CD4-positive, alpha-beta T cell treated with Interleukin-6 at 100 ng/mL for 8 hours (primary cell): ENCODE measurements around the gene TRAF3.
"Not testable (repeated sequence)": the region's sequence is repeated elsewhere in the genome, so short reads cannot be mapped to it uniquely, and the experiment has no call there.

Experiments used
- DNase-seq: peaks from one replicate; pipeline ENCODE4 v3.0.0-alpha.2; 2020; ENCODE audit warnings: mixed read lengths, low spot score

The TRAF3 gene

GRCh38 chr14:102807013-102807406 lies 29.8 kb downstream of the TRAF3 start:
- no peak for DNase-seq

DNA sequence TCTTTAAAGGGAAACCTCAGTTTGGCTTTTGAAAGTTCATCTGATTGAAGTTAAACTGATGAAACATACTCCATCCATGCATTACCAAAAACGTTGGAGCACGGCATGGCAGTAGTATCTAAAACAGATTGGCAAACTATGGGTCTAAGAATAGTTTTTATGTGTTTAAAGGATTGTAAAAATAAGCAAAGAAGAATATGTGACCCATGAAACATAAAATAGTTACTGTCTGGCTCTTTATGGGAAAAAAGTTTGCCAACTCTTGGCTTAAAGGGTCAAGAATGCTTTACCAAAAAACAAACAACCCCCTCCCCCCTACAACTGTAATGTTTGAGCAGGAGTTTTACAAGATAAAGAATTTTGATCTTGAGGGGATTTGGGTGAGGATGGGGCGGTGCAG lies 32.6 kb downstream of the TRAF3 start:
- no peak for DNase-seq

- no peak for DNase-seq
These were observed 33.3 kb downstream of the TRAF3 start for GRCh38 chr14:102810523-102810922.

GRCh38 chr14:102811254-102811963 lies 34.2 kb downstream of the TRAF3 start:
- no peak for DNase-seq

DNA sequence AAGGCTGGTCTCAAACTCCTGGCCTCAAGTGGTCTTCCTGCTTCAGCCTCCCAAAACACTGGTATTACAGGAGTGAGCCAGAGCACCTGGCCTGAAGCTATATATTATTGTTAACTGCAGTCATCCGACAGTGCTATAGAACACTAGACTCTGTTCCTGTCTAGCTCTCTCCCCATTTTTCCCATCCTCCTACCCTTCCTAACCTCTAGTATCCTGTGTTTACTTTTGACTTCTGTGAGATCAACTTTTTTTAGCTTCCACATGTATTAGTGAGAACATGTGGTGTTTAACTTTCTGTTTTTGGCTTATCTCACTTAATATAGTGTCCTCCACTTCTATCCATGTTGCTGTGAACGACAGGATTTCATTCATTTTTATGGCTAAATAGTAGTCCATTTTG lies 34.7 kb downstream of the TRAF3 start:
- DNase-seq, result no peak

GRCh38 chr14:102813691-102814090 lies 36.4 kb downstream of the TRAF3 start:
- DNase-seq, result no peak

DNA sequence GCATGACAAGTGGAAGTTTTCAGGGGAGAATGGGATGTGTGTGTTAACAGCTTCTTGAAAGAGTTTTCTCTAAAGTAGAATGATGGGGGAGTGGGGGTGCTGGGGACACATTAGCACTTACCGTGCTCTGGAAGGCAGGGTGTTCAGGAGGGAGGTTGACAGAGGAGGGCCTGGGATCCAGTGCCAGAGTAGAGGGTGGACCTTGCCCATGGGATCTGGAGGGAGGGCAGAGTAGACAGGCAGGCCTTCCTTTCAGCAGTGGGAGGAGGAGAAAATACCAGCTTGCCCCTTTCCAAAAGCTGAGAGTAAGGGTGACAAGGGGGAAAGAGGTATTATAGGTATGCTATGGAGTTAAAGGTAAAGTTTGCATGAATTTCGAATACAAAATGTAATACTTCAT lies 40.1 kb downstream of the TRAF3 start:
- DNase-seq, result no peak

DNA sequence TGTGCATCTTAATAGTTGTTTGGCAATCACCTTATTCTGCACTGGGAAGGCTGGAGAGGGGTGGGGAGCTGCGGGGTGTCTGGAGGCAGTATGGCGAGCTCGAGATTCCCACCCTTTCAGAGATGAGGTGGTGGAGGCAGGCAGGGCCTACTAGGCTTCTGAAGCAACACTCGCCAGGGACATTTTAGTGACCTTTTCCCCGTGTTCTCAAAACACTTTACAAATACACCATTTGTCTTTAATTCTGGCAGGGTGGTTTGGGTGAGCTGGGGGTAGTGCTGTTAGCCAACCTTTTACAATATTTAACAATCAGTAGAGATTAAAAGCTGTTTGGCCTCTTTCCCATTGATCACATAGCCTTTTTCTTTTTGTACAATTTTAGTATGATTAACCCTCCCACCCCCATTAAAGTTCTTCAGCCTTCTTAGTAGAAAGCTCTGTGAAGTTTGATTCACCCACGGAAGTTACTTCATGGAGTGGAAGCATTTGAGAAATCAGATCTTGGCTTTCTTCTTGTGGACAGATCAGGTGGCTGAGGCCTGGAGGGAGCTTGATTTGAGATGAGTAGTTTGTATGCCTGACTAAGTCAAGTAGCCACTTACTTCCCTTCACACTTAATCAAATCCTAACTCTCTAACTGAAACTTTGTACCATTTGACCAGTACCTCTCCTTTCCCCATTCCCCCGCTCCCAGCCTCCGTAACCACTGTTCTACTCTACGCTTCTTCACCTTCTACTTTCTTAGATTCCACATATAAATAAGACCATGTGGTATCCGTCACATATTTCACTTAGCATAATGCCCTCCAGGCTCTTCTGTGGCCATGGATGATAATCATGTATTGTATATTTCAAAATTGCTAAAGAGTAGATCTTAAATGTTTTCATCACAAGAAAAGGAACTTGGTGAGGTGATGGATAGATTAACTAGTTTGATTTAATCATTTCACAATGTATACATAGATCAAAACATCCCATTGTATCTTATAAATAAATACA lies 41.0 kb downstream of the TRAF3 start:
- no peak for DNase-seq

- DNase-seq, result peak; percentile 49
These were observed 42.0 kb downstream of the TRAF3 start for GRCh38 chr14:102819176-102819628.

DNA sequence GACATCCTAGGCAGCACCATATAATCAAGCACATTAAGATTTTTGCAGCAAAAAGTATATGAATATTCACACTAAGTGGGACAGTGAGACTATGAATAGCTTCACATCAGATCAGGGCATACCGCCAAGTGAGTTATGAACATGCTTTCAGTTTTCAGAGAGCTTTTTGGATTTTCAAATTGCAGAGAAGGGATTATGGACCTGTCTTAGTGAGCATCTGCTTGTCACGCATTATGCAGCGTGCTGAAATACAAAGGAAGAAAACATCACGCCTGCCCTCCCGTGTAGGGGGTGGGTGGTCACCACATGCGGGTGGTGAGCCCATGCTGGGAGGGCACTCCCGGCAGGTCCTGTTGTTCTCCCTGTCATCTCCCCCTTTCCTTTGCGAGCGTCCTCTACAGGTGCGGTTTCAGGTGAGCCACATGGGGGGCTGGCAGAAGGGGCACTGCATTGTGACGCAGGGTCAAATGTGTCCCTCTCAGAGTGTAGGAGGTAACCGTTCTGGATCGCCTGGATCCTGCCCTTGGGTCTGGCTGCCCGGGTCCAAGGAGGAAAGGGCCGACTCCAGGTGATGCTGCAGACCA lies 42.6 kb downstream of the TRAF3 start:
- no peak for DNase-seq

GRCh38 chr14:102821252-102821651 lies 44.0 kb downstream of the TRAF3 start:
- DNase-seq, result no peak

- no peak for DNase-seq
These were observed 45.1 kb downstream of the TRAF3 start for GRCh38 chr14:102822311-102822863.

GRCh38 chr14:102822887-102823286 lies 45.6 kb downstream of the TRAF3 start:
- DNase-seq, result not testable (repeated sequence)

DNA sequence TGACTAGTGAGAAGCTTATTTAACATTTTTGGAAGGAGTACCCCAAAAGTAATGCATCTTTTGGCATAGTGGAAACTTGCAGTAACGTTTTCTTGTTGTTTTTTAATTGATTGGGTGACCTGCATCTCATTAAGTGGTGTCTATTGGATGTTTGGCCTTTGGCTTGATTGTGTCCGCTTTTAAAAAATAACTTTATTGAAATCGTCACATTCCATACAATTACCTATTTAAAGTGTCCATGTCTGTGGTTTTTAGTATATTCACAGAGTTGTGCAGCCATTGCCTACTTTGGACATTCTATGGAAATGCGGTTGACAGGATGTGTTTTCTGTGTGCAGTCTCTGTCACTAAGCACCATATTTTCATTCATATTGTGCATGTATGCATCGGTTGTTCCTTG lies 46.3 kb downstream of the TRAF3 start:
- DNase-seq, result no peak

- no peak for DNase-seq
These were observed 47.6 kb downstream of the TRAF3 start for GRCh38 chr14:102824832-102825231.

DNA sequence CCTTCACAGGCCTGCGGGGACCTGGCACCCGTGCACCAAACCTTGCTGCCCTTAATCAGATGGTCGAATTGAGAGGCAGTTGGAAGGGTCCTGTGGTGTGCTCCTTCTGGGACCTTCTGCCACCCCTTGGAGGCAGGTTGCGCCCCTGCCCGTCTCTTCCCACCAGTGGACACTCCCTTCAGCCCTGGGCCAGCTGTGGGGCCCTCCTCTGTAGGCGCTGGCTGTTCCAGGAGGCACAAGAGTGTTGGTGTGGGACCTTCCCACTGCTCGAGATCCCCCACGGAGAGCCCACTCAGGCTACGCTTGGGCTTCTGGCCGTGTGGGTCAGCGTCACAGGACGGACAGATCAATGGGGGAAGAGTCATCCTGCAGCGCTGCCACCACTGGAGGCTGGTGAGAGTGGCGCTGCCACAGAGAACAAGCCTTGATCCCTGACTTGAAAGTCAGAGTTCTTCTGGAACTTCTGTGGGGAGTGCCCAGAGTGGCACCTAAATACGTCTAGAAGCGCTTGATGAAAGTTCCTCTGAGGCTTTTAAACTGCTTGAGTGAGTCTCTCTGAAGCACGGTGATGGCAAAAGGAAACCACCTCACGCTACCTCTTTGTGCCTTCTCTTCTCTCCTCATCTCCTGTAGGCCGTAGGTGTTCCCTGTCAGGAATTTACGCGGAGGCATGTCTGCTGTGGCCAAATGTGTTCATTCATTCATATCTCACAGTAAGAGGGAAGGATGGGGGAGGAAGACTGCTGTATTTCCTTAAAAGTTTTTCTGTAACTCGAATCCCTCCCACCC lies 48.3 kb downstream of the TRAF3 start:
- DNase-seq, result no peak

GRCh38 chr14:102826161-102826560 lies 48.9 kb downstream of the TRAF3 start:
- DNase-seq, result no peak

- DNase-seq, result no peak
These were observed 49.8 kb downstream of the TRAF3 start for GRCh38 chr14:102826751-102827675.

- DNase-seq, result no peak
These were observed 50.5 kb downstream of the TRAF3 start for GRCh38 chr14:102827716-102828115.

GRCh38 chr14:102828151-102828550 lies 50.9 kb downstream of the TRAF3 start:
- no peak for DNase-seq
